IPS-15b (cell line): Measurements from ENCODE around the gene ZFR.
"Not testable (repeated sequence)": the region's sequence is repeated elsewhere in the genome, so short reads cannot be mapped to it uniquely, and the experiment has no call there.

Experiments
- H3K27me3 ChIP-seq: one replicate; pipeline ENCODE4 v1.6.1; 2013; ENCODE audit warnings: low read length; ENCODE audit not compliant: control insufficient read depth, insufficient read depth
- H3K36me3 ChIP-seq: one replicate; pipeline ENCODE4 v1.6.1; 2013; ENCODE audit warnings: low read length; ENCODE audit not compliant: control insufficient read depth, insufficient read depth
- H3K4me1 ChIP-seq: one replicate; pipeline ENCODE4 v1.6.1; 2013; ENCODE audit warnings: mild to moderate bottlenecking, low read length; ENCODE audit not compliant: control insufficient read depth, insufficient read depth
- H3K4me3 ChIP-seq: one replicate; pipeline ENCODE4 v1.5.1; 2013; ENCODE audit warnings: low read depth, low read length
- H3K9ac ChIP-seq: one replicate; pipeline ENCODE4 v1.6.1; 2013; ENCODE audit warnings: low read depth, mild to moderate bottlenecking, low read length
- H3K9me3 ChIP-seq: one replicate; pipeline ENCODE4 v1.6.1; 2013; ENCODE audit warnings: mild to moderate bottlenecking, low read length; ENCODE audit not compliant: control insufficient read depth, insufficient read depth

Gene ZFR

DNA sequence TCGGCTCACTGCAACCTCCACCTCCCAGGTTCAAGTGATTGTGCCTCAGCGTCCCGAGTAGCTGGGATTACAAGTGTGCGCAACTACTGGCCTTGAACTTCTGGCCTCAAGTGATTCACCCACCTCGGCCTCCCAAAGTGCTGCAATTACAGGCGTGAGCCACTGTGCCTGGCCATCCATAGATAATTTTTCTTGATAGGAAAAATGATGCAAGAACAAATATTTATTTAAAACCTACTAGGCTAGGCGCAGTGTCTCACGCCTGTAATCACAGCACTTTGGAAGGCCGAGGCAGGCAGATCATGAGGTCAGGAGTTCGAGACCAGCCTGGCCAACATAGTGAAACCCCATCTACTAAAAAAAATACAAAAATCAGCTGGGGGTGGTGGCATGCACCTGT is 45.8 kb downstream of the ZFR start:
- not testable (repeated sequence) for H3K27me3 ChIP-seq, H3K9me3 ChIP-seq, H3K36me3 ChIP-seq, H3K4me1 ChIP-seq, H3K4me3 ChIP-seq, H3K9ac ChIP-seq

DNA sequence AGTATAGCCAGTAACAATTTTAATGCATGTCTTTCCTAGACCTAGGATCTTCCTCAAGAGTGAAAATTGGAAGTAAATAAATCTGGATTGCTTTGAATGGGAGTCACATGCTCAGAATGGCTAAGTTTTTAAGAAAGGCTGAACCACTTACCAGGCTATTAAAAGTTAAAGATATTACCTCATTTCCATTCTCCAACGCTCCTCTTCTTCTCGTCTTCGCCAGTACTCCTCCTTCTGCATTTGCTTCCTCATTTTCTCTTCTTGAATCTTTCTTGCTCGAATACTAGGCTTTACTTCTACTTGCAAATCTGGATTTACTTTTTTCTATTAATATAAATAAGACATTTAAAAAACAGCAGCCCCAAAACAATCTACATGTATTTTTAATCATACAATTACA is 49.6 kb downstream of the ZFR start:
- H3K9me3 ChIP-seq, result no peaks in the 10 kb centered on the region
- H3K9ac ChIP-seq, result no peak overlapping the region
- no peaks in the 10 kb centered on the region for H3K4me1 ChIP-seq
- no peaks in the 10 kb centered on the region for H3K27me3 ChIP-seq
- H3K36me3 ChIP-seq, result peaks cover 7% of the 10 kb centered on the region
- no peak overlapping the region for H3K4me3 ChIP-seq

DNA sequence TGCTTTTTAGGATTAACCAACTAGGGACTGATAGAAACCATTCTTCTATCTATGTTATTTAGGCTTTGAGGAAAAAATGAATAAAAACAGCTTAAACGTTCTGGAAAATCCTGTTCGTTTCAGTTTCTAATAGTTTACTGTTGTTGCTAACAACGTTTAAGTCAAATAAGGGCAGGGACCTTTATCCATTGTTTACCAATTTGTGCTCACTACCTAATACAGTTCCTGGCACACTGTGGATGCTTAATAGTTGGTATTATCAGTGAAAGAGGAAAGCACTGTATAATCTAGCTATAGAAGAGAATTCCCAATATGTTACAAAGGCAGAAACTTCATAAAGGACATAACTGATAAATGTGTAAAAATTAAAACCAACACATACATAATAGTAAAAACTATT is 52.5 kb downstream of the ZFR start:
- Histone ChIP-seq H3K9me3 (no peaks in the 10 kb centered on the region), H3K9ac (no peak overlapping the region), H3K4me1 (no peaks in the 10 kb centered on the region), H3K27me3 (no peaks in the 10 kb centered on the region), H3K4me3 (no peak overlapping the region), H3K36me3 (peaks cover 7% of the 10 kb centered on the region)

DNA sequence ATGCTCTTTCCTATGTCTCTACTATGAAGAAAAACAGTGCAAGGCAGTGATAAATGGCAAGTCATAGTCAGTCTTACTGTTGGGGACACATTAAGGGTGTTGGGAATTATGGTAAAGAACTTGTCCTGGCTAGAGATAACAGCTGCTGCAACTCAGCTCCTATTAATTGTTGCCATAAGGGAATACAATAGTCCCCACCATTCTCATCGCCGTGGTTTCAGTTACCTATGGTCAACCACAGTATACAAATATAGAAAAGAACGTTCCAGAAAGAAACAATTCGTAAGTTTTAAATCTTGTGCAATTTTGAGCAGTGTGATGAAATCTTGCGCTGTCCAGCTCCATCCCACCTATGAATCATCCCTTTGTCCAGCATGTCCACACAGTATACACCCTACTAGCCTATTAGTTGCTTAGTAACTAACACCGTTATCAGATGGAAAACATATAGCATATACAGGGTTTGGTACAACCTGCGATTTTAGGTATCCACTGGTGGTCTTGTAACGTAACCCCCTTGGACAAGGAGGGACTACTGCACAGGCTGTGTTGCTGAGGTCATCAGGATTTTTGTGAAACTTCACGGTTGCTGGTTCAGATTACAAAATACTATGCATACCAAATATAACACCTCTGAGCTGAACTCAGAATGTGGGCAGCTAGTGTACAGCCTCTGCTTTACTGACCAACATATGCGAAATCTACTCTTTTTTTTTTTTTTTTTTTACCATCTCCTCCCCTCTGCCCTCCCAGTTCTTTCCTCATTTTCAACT is 53.5 kb downstream of the ZFR start:
- no peaks in the 10 kb centered on the region for H3K4me1 ChIP-seq
- H3K9ac ChIP-seq, result no peak overlapping the region
- H3K4me3 ChIP-seq, result no peak overlapping the region
- H3K36me3 ChIP-seq, result peaks cover 7% of the 10 kb centered on the region
- H3K27me3 ChIP-seq, result no peaks in the 10 kb centered on the region
- no peaks in the 10 kb centered on the region for H3K9me3 ChIP-seq

DNA sequence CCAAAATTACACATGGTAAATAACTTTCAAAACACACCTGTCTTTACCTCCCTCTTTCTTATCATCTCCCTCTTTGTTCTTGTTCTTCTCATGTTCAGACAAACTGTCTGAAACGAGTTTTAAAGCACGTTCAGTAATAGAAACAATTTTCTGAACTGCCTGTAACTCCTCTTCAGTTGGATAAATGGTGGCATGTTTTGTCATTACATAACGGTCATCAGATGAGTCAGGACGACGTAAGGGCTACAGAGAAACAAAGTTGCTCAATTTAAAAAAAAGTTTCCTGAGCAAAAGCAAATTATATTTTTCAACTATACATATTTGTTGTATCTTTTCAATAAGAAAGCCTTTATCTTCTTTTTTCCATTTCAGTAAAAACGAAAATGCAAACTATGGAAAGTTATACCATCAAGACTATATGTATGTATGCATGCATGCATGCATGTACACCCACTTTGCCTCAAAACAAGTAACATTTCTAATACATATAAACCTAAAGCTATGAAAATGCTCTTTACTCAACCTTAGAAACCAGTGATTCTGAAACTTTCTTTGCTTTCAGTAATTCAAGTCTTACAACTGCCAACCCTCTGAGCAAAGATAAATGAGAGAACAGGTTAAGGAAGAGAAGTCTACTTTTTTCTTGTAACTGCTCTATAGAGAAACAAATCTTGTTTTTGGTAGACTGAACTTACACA is 56.0 kb downstream of the ZFR start:
- no peaks in the 10 kb centered on the region for H3K27me3 ChIP-seq
- H3K4me3 ChIP-seq, result no peak overlapping the region
- peaks cover 4% of the 10 kb centered on the region for H3K36me3 ChIP-seq
- no peaks in the 10 kb centered on the region for H3K4me1 ChIP-seq
- no peak overlapping the region for H3K9ac ChIP-seq
- no peaks in the 10 kb centered on the region for H3K9me3 ChIP-seq

DNA sequence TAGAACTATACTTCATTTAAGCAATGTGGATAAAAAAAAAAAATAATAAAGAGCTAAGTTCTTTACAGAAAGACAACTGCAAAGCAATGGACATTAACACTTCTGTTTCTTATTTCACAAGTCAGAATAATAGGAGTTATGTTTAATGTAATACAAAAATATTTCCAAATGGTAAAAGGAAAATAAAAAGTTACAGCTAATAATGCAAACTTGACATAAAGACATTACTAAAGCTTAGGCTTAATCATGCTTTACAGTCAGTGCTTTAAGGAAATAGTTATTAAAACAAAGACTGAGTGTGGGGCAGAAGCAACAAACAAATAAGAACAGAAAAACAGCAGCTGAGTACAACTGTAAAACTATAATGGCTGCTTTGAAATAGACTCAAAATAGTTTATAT is 56.7 kb downstream of the ZFR start:
- Histone ChIP-seq H3K4me3 (no peak overlapping the region), H3K4me1 (no peaks in the 10 kb centered on the region), H3K36me3 (peaks cover 4% of the 10 kb centered on the region), H3K9me3 (no peaks in the 10 kb centered on the region), H3K27me3 (no peaks in the 10 kb centered on the region), H3K9ac (no peak overlapping the region)

DNA sequence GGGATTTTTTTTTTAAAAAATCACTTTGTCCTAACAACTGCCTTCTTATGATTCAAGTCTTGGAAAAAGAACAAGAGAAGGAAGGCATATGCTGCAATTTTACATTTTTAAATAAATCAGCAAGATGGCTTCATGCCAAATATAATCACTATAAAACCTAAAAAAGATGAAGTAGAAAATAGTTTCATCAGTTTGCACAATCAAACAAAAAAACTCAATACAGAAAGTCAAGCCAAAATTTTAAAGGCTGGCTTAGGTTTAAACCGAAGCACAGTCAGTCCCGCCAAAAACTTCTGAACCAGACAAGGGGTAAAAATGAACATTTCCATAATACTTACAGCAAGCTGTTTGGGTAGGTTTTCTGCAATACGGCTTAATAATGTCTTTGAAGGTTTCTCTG is 57.3 kb downstream of the ZFR start:
- Histone ChIP-seq H3K4me1 (no peaks in the 10 kb centered on the region), H3K9ac (no peak overlapping the region), H3K27me3 (no peaks in the 10 kb centered on the region), H3K9me3 (no peaks in the 10 kb centered on the region), H3K36me3 (peaks cover 4% of the 10 kb centered on the region), H3K4me3 (no peak overlapping the region)

DNA sequence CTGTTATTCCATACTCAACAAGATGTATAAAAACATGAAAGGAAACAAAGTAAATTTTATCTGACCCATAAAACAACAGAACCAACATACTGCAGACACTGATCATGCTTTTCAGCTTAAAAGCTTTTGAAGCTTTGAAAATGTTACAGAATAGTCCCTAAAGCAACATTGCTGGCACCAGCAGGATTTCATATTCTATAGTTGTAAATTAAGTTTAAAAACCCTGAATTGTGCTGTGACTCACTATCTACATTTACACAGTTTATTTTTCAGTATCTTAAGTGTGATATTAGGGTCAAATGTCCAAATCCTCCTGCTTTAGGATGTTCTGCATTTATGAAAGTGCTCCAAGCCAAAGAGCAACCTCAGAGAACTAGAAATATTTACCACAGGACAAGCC is 59.9 kb downstream of the ZFR start:
- Histone ChIP-seq H3K9me3 (no peaks in the 10 kb centered on the region), H3K9ac (no peak overlapping the region), H3K36me3 (peaks cover 7% of the 10 kb centered on the region), H3K4me3 (no peak overlapping the region), H3K4me1 (no peaks in the 10 kb centered on the region), H3K27me3 (no peaks in the 10 kb centered on the region)

DNA sequence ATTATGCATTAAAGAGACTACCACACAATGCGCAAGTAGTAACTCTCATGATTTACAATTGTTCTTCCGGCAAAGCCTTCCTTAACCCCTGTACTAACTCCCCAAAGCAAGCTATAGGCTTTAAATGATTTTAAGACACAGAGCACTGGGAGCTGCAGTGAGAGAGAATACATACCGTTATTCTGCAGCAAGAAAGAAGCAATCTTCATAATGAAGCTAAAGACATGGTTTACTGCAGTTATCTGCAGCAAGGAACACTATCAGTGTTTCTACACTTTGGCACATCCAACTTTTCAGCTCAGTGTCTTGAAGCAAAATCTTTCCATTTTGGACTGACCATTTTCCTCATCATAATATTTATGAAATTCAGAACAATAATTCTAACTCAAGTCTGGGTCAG is 61.0 kb downstream of the ZFR start:
- Histone ChIP-seq H3K4me3 (no peak overlapping the region), H3K27me3 (no peaks in the 10 kb centered on the region), H3K9ac (no peak overlapping the region), H3K4me1 (no peaks in the 10 kb centered on the region), H3K36me3 (peaks cover 7% of the 10 kb centered on the region), H3K9me3 (no peaks in the 10 kb centered on the region)

DNA sequence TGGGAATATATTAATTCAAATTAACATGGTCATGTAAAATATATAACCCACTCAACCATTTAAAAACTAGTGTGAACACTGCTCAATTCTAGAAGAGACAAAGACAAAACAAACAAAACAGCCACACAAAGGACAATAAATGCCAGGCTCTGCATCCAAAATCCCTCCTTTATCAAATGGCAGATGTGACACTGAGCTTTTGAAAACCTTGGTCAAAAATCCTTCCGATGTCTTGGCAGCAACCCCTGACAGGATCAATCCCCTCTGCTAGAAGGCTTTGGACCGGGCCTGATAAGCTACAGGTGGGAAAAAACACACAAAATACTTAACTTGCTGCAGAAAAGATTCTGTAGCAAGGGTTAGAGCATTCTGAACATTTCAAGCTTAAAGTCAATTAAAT is 61.5 kb downstream of the ZFR start:
- H3K4me3 ChIP-seq, result no peak overlapping the region
- H3K9me3 ChIP-seq, result no peaks in the 10 kb centered on the region
- H3K27me3 ChIP-seq, result no peaks in the 10 kb centered on the region
- no peaks in the 10 kb centered on the region for H3K4me1 ChIP-seq
- peaks cover 7% of the 10 kb centered on the region for H3K36me3 ChIP-seq
- no peak overlapping the region for H3K9ac ChIP-seq

DNA sequence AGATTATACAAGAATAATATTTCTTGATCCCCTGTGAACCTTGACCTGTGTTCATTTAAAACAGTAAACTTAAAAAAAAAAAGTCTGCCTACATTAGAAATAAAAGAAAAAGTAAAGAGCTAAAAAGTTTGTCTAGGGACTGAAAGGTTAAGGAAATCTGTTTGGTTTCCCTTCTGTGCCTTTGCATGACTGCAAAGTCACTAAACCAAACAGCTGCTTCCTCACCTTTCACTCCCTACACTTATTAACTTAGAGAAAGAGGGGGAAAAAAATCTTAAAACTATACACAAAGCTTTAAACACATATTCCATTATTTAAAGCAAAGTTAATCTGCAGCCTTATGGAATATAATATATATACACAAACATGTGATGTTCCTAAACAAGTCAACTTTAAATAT is 65.1 kb downstream of the ZFR start:
- H3K9me3 ChIP-seq, result no peaks in the 10 kb centered on the region
- H3K27me3 ChIP-seq, result no peaks in the 10 kb centered on the region
- H3K36me3 ChIP-seq, result peaks cover 5% of the 10 kb centered on the region
- H3K9ac ChIP-seq, result no peak overlapping the region
- H3K4me3 ChIP-seq, result no peak overlapping the region
- no peaks in the 10 kb centered on the region for H3K4me1 ChIP-seq

DNA sequence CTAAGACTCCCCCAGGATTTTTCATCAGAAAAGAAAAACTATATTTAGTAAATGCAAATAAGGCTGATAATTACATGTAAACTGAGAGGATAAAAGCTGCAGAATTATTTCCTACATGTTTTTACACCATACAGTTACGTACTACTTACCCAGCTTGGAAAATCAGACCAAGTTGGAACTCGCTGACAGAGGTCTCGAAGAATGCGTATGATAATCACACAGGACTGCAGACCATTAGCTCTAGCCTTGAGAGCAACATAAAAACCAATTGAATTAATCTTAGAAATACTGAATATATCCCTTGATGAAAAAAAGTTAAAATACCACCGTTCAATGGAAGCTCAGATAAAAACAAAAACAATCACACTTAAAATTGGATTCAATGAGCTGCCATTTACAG is 65.6 kb downstream of the ZFR start:
- Histone ChIP-seq H3K27me3 (no peaks in the 10 kb centered on the region), H3K36me3 (peaks cover 5% of the 10 kb centered on the region), H3K4me1 (no peaks in the 10 kb centered on the region), H3K4me3 (no peak overlapping the region), H3K9ac (no peak overlapping the region), H3K9me3 (no peaks in the 10 kb centered on the region)
